HepG2 (cell line): Measurements from ENCODE around the gene YPEL4. TPM values are rescaled to one million over a fixed set of nuclear protein-coding genes. Genes with fewer than 3 reads are reported as not detected.

ENCODE experiments used
- AGO2 ChIP-seq: fragments of 200-400 bp; formaldehyde crosslinking; optimal IDR thresholded peaks from 2 replicates; pipeline ENCODE3; 2017; ENCODE audit warnings: mild to moderate bottlenecking, low read depth, low read length, moderate library complexity
- HCFC1 ChIP-seq: fragments of 150-350 bp; IDR thresholded peaks from 2 replicates; pipeline ENCODE4 v1.6.1; 2014; ENCODE audit warnings: low read depth, low read length
- HIC2 ChIP-seq: sonication (generic); formaldehyde crosslinking; IDR thresholded peaks from 2 replicates; pipeline ENCODE4 v1.9.0; 2022; ENCODE audit warnings: low read depth, missing genetic modification reagents
- HNF4A ChIP-seq: sonication (generic); formaldehyde crosslinking; IDR thresholded peaks from 2 replicates; pipeline ENCODE4 v1.4.0; 2020; ENCODE audit warnings: missing genetic modification reagents
- ISL2 ChIP-seq: sonication (generic); formaldehyde crosslinking; IDR thresholded peaks from 2 replicates; pipeline ENCODE4 v1.5.0; 2020; ENCODE audit warnings: missing genetic modification reagents
- JDP2 ChIP-seq: sonication (generic); formaldehyde crosslinking; IDR thresholded peaks from 2 replicates; pipeline ENCODE4 v1.8.1; 2022; ENCODE audit warnings: missing genetic modification reagents, borderline replicate concordance
- KLF11 ChIP-seq: IDR thresholded peaks from 2 replicates; pipeline ENCODE4 v1.6.1; 2016; ENCODE audit warnings: missing compliant biosample characterization
- KLF13 ChIP-seq: sonication (generic); formaldehyde crosslinking; IDR thresholded peaks from 2 replicates; pipeline ENCODE4 v1.4.0; 2020; ENCODE audit warnings: mild to moderate bottlenecking, missing genetic modification reagents
- NFKBIZ ChIP-seq: IDR thresholded peaks from 2 replicates; pipeline ENCODE4 v1.6.1; 2018; ENCODE audit warnings: missing genetic modification reagents, missing compliant biosample characterization
- PITX1 ChIP-seq: sonication (generic); formaldehyde crosslinking; IDR thresholded peaks from 2 replicates; pipeline ENCODE4 v1.5.1; 2020; ENCODE audit warnings: mild to moderate bottlenecking, missing genetic modification reagents
- POLR2AphosphoS5 ChIP-seq: IDR thresholded peaks from 2 replicates; pipeline ENCODE4 v1.6.1; 2012; ENCODE audit warnings: low read depth, low read length
- SALL1 ChIP-seq: sonication (generic); formaldehyde crosslinking; IDR thresholded peaks from 2 replicates; pipeline ENCODE4 v1.8.0; 2022; ENCODE audit warnings: mild to moderate bottlenecking, missing genetic modification reagents
- SIN3B ChIP-seq: fragments of 150-350 bp; IDR thresholded peaks from 2 replicates; pipeline ENCODE4 v1.6.1; 2014; ENCODE audit warnings: low read length
- TOE1 ChIP-seq: sonication (generic); formaldehyde crosslinking; IDR thresholded peaks from 2 replicates; pipeline ENCODE4 v1.4.0; 2020; ENCODE audit warnings: mild to moderate bottlenecking, missing genetic modification reagents
- ZHX2 ChIP-seq, 2 experiments: sonication (generic) in 1 of 2; formaldehyde crosslinking in 1 of 2; IDR thresholded peaks; 2 replicates each; pipeline versions ENCODE4 v1.6.1 to v1.9.0; 2014 to 2022; ENCODE audit warnings: antibody characterized with exemption in 1 of 2, borderline replicate concordance in 1 of 2, inconsistent platforms in 1 of 2, low read depth in 1 of 2, missing genetic modification reagents in 1 of 2
- ZNF10 ChIP-seq: sonication (generic); formaldehyde crosslinking; IDR thresholded peaks from 2 replicates; pipeline ENCODE4 v1.4.0; 2020; ENCODE audit warnings: mild to moderate bottlenecking, low read depth, missing genetic modification reagents, borderline replicate concordance
- ZNF329 ChIP-seq: sonication (generic); formaldehyde crosslinking; IDR thresholded peaks from 2 replicates; pipeline ENCODE4 v1.9.0; 2021; ENCODE audit warnings: low read depth, mild to moderate bottlenecking, missing genetic modification reagents
- ZNF770 ChIP-seq: sonication (generic); formaldehyde crosslinking; IDR thresholded peaks from 2 replicates; pipeline ENCODE4 v1.5.0; 2020; ENCODE audit warnings: mild to moderate bottlenecking, missing genetic modification reagents
- ZSCAN30 ChIP-seq: sonication (generic); formaldehyde crosslinking; IDR thresholded peaks from 2 replicates; pipeline ENCODE4 v1.5.0; 2020; ENCODE audit warnings: mild to moderate bottlenecking, missing genetic modification reagents
- polyA plus RNA-seq, 8 experiments: library from polyadenylated mRNA; depleted of rRNA in 3 of 8; stranded (reverse) in 7 of 8; unstranded in 1 of 8; fragments of >200 nt; fragmentation: Illumina TruSeq in 4 of 8; extraction: Trizol in 4 of 8; gene quantifications; 2 replicates each; pipeline versions ENCODE4 v1.2.1 to v1.2.3, GENCODE V29; 2011 to 2016; ENCODE audit warnings: low read depth in 4 of 8, missing spikeins in 1 of 8, mixed read lengths in 1 of 8; ENCODE audit not compliant: insufficient read depth in 1 of 8
- total RNA-seq, 5 experiments: library from RNA; depleted of rRNA; stranded (reverse); fragments of >200 nt; fragmentation: Illumina TruSeq; extraction: Trizol; gene quantifications; 2 replicates each; pipeline ENCODE4 v1.2.3, GENCODE V29; 2016; ENCODE audit warnings: low read depth in 1 of 5

The YPEL4 gene
- total and polyA plus RNA-seq, 2 of the 13 experiments (the other 11 are each of a cell fraction or from before 2014, with no cell fraction given) = 0.04 TPM; not detected in 1

GRCh38 chr11:57657194-57658022 lies 7.7 kb upstream of the YPEL4 start, which contains the start of gene CLP1 (continued):
- TF ChIP-seq ZHX2 (IDR thresholded peaks at IDR 0.05; ENCODE audit: low read depth) (peak; percentile 76; the same call in 1 of the 2 replicates), ZHX2 (CRISPR knock-in tag; IDR thresholded peaks at IDR 0.05; ENCODE audit: borderline replicate concordance) (no peak), KLF13 (no peak), KLF11 (CRISPR knock-in tag) (no peak), ZNF10 (CRISPR knock-in tag) (no peak), TOE1 (CRISPR knock-in tag) (0 out of 2 replicates have a peak, but pooled peaks have one; percentile 60), AGO2 (no peak), ISL2 (CRISPR knock-in tag) (peak; percentile 37; the same call in 1 of the 2 replicates), SIN3B (0 out of 2 replicates have a peak, but pooled peaks have one; percentile 62), ZSCAN30 (CRISPR knock-in tag) (0 out of 2 replicates have a peak, but pooled peaks have one; percentile 29), ZNF770 (CRISPR knock-in tag) (no peak), HNF4A (CRISPR knock-in tag) (no peak; the same call in 1 of the 2 replicates), HIC2 (CRISPR knock-in tag) (no peak), HCFC1 (peak; percentile 99), POLR2AphosphoS5 (peak; percentile 71), SALL1 (CRISPR knock-in tag) (peak; percentile 89), ZNF329 (peak; percentile 66), PITX1 (CRISPR knock-in tag) (peak; percentile 91), JDP2 (CRISPR knock-in tag) (no peak), NFKBIZ (CRISPR knock-in tag) (no peak)
